ENCODE measurements around the gene PGS1.
"Not testable (repeated sequence)": the region's sequence is repeated elsewhere in the genome, so short reads cannot be mapped to it uniquely, and the experiment has no call there.

PGS1 gene, protein sequence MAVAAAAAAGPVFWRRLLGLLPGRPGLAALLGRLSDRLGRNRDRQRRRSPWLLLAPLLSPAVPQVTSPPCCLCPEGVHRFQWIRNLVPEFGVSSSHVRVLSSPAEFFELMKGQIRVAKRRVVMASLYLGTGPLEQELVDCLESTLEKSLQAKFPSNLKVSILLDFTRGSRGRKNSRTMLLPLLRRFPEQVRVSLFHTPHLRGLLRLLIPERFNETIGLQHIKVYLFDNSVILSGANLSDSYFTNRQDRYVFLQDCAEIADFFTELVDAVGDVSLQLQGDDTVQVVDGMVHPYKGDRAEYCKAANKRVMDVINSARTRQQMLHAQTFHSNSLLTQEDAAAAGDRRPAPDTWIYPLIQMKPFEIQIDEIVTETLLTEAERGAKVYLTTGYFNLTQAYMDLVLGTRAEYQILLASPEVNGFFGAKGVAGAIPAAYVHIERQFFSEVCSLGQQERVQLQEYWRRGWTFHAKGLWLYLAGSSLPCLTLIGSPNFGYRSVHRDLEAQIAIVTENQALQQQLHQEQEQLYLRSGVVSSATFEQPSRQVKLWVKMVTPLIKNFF

DNA sequence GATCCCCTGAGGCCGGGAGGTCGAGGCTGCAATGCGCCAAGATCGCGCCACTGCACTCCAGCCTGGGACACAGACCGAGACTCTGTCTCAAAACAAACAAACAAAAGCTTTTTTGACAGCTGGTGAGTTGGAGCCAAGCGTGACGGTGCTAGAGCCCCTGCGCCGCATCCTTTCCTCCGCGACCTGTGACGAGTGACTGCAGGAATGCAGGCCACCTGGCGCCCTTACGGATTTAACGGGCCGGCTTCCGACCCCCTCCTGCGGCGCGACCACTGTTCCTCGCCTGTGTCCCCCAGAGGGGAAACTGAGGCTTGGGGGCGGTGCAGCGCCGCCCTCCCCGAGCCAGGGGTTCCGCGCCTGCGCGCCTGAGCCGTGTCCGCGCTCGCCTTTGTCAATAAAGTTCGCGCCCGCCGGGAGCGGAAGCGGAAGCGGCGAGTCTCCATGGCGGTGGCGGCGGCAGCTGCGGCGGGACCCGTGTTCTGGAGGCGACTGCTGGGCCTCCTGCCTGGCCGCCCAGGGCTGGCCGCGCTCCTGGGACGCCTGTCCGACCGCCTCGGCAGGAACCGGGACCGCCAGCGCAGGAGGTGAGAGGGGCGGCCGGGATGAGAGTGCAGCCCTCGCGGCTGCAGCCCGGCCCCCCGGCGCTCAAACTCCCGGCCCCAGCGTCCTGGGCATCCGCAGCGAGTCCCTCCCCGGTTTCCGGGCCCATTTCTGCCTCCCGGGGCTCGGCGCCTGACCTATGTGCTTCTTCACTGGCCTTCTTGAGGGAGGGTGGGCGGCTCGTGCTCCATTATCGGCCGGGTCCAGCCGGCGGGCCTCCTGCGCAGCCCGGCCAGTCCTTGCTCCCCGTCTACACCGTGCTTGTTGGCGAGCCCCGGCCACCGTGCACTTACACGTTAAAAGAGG is at the start of gene PGS1:
Gene PGS1 (plus strand): TSS at position 425 of the 906 bp plus-strand sequence. CDS start 17 bp downstream, at position 442.
- H3K4me1 Mint-ChIP-seq: peaks cover 63% of the 10 kb centered on the region

DNA sequence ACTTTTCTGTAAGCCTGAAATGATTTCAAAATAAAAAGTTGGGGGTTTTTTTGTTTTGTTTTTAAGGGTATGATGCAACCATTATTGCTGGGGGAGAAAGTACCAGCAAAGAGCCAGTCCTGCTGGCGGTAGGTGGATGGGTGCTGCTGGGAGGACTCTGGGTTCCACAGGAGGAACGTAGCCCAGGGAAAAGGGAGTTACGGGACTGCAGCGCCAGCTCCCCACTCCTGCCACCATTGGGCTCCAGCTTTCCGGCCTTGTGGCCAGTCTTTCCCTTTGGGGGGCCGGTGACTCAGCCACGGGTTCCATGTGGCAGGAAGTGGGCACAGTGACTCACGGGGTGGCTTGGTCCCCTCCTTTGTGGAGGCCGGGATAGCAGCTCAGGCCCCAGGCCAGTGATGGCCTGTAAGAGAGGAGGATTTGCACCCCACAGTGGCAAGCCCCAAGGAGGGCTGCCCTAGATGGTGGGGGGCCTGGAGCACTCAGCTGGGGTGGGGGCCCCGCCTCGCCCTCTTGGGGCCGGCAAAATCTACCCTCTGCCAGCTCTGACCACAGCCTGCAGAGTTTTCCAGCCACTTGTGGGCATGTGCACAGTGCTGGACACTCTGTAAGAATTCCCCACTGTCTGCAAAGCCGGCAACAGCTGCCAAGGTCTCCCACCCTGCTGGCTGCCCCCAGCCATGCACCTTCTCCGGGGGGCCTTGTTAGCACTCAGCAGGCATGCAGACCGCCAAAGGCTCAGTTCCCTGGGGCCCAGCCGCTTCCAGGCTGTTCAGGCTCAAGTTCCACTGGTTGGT is 49.0 kb upstream of the PGS1 start:
- H3K9me3 Mint-ChIP-seq: no peaks in the 10 kb centered on the region
- peaks cover 38% of the 10 kb centered on the region for H3K4me1 Mint-ChIP-seq
- DNase-seq: peak; percentile 60
- H3K36me3 Mint-ChIP-seq (ENCODE audit: low read depth): no peaks in the 10 kb centered on the region
- ATAC-seq: peak; percentile 69
- peak overlapping the region; percentile 61 for H3K27ac Mint-ChIP-seq
- no peaks in the 10 kb centered on the region for H3K27me3 Mint-ChIP-seq
- peak overlapping the region; percentile 1 for H3K4me3 Mint-ChIP-seq

More for the DNA sequence above, at the start of gene PGS1:
- ATAC-seq: peak; percentile 33
- peak within 1 kb of the TSS; percentile 97 for H3K27ac Mint-ChIP-seq
- H3K9me3 Mint-ChIP-seq: no peaks in the 10 kb centered on the region
- peak; percentile 87 for DNase-seq
- H3K27me3 Mint-ChIP-seq: no peaks in the 10 kb centered on the region
- peak within 1 kb of the TSS; percentile 97 for H3K4me3 Mint-ChIP-seq
- H3K36me3 Mint-ChIP-seq (ENCODE audit: low read depth): peaks cover 20% of the 10 kb centered on the region

DNA sequence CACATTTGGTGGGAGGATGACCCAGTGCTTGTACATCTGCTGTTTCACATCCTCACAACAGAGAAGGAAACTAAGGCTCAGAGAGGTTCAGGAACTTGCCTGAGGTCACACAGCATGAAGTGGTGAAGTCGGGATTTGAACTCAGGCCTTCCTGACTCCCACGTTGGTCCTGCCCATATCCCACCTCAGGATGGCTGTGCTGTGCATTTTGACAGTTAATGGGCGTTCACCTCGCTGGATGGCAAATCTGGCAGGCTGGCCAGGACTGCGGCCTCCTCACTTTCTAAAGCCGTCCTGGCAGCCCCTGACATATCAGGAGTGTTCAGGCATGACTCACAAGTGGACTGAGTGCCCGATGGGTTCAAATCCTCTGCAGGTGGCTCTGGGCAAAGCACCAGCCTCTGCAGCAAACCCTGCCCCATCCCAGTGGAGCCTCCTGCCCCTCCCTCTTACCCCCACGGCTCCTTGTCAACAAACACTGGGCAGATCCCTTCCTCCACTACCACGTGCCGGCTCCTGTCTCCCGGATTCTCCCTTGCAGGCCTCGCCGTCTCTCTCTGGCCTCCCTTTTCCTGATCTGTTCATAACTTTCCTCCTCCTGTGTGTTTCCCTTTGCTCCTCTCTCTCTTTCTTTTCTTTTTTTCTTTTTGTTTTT is 47.8 kb upstream of the PGS1 start:
- Mint-ChIP-seq H3K9me3 (no peaks in the 10 kb centered on the region), H3K4me3 (no peak overlapping the region), H3K27ac (no peak overlapping the region)

DNA sequence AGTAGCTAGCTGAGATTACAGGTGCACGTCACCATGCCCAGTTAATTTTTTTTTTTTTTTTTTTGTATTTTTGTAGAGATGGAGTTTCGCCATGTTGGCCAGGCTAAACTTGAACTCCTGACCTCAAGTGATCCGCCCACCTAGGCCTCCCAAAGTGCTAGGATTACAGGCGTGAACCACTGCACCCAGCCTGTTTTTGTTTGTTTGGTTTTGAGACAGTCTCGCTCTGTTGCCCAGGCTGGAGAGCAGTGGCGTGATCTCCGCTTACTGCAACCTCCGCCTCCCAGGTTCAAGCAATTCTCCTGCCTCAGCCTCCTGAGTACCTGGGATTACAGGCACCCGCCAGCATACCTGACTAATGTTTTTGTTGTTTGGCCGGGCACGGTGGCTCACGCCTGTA is 47.1 kb upstream of the PGS1 start:
- DNase-seq; ATAC-seq; H3K36me3 Mint-ChIP-seq (ENCODE audit: low read depth); H3K27me3 Mint-ChIP-seq; H3K9me3 Mint-ChIP-seq; H3K27ac Mint-ChIP-seq; H3K4me3 Mint-ChIP-seq: not testable (repeated sequence)
- H3K4me1 Mint-ChIP-seq: peaks cover 34% of the 10 kb centered on the region

More for the DNA sequence above, 47.8 kb upstream of the PGS1 start:
- H3K27me3 Mint-ChIP-seq: no peaks in the 10 kb centered on the region
- no peak for ATAC-seq
- no peak for DNase-seq
- peaks cover 34% of the 10 kb centered on the region for H3K4me1 Mint-ChIP-seq
- no peaks in the 10 kb centered on the region for H3K36me3 Mint-ChIP-seq (ENCODE audit: low read depth)

DNA sequence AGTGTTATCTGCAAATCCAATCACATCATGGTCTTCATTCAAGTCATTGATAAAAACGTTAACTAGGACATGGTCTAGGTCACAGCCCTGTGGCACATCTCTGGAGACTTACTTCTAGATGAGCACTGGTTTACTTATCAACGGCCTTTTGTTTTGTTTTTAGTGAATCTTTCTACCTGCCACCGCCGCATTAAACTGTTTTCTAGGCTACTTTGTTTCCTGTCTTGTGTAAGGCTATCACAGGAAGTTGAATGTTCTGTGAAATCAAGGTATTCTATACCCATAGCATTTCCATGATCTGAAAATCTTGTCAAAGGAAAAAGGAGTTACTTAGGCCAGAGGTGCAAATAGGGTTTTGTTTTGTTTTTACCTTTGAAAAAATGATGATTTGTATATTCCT is 45.5 kb upstream of the PGS1 start:
- Mint-ChIP-seq H3K27ac (no peak overlapping the region), H3K36me3 (ENCODE audit: low read depth) (no peaks in the 10 kb centered on the region), H3K4me3 (no peak overlapping the region), H3K4me1 (peaks cover 46% of the 10 kb centered on the region), H3K9me3 (no peaks in the 10 kb centered on the region), H3K27me3 (no peaks in the 10 kb centered on the region)
- ATAC-seq: no peak
- no peak for DNase-seq

- ATAC-seq (no peak), DNase-seq (no peak)
- H3K4me1 Mint-ChIP-seq: peaks cover 50% of the 10 kb centered on the region
- no peaks in the 10 kb centered on the region for H3K27me3 Mint-ChIP-seq
- no peaks in the 10 kb centered on the region for H3K36me3 Mint-ChIP-seq (ENCODE audit: low read depth)
- H3K27ac Mint-ChIP-seq: no peak overlapping the region
- H3K9me3 Mint-ChIP-seq: no peaks in the 10 kb centered on the region
- no peak overlapping the region for H3K4me3 Mint-ChIP-seq
These were observed 43.2 kb upstream of the PGS1 start for GRCh38 chr17:78335209-78335608.

GRCh38 chr17:78337244-78338109 is 41.0 kb upstream of the PGS1 start:
- no peak for DNase-seq
- Mint-ChIP-seq H3K4me3 (no peak overlapping the region), H3K27ac (no peak overlapping the region), H3K4me1 (peaks cover 57% of the 10 kb centered on the region), H3K36me3 (ENCODE audit: low read depth) (no peaks in the 10 kb centered on the region), H3K9me3 (no peaks in the 10 kb centered on the region), H3K27me3 (peaks cover 2% of the 10 kb centered on the region)
- no peak for ATAC-seq

GRCh38 chr17:78338486-78339259 is 39.8 kb upstream of the PGS1 start:
- DNase-seq (no peak), ATAC-seq (no peak)
- H3K9me3 Mint-ChIP-seq: no peaks in the 10 kb centered on the region
- no peak overlapping the region for H3K4me3 Mint-ChIP-seq
- no peaks in the 10 kb centered on the region for H3K36me3 Mint-ChIP-seq (ENCODE audit: low read depth)
- peak overlapping the region; percentile 23 for H3K27ac Mint-ChIP-seq
- H3K27me3 Mint-ChIP-seq: peaks cover 2% of the 10 kb centered on the region
- H3K4me1 Mint-ChIP-seq: peaks cover 58% of the 10 kb centered on the region

- Mint-ChIP-seq H3K36me3 (ENCODE audit: low read depth) (no peaks in the 10 kb centered on the region), H3K4me3 (peak overlapping the region; percentile 48), H3K27me3 (peaks cover 2% of the 10 kb centered on the region), H3K4me1 (peaks cover 65% of the 10 kb centered on the region), H3K9me3 (no peaks in the 10 kb centered on the region), H3K27ac (peak overlapping the region; percentile 73)
- ATAC-seq: no peak
- DNase-seq: no peak
These were observed 38.1 kb upstream of the PGS1 start for GRCh38 chr17:78340183-78340955.

GRCh38 chr17:78341559-78342448 is 36.6 kb upstream of the PGS1 start:
- DNase-seq: no peak
- Mint-ChIP-seq H3K27ac (no peak overlapping the region), H3K4me3 (no peak overlapping the region)

More at GRCh38 chr17:78341559-78342448, 36.6 kb upstream of the PGS1 start:
- Mint-ChIP-seq H3K27me3 (peaks cover 2% of the 10 kb centered on the region), H3K4me1 (peaks cover 66% of the 10 kb centered on the region), H3K36me3 (ENCODE audit: low read depth) (no peaks in the 10 kb centered on the region), H3K9me3 (no peaks in the 10 kb centered on the region)
- ATAC-seq: peak; percentile 14
